HG02943 (cell line): ENCODE measurements around the gene SPATA31D3.
"Not testable (repeated sequence)": the region's sequence is repeated elsewhere in the genome, so short reads cannot be mapped to it uniquely, and the experiment has no call there.

Experiments
- ATAC-seq: cut with Tn5 transposase; IDR thresholded peaks from one replicate; pipeline ENCODE4 v1.9.1; 2021; ENCODE audit warnings: mild to moderate bottlenecking, low read depth, moderate library complexity; ENCODE audit not compliant: unreplicated experiment

SPATA31D3 gene

GRCh38 chr9:81943393-81943792, at the start of gene SPATA31D3:
TSS of gene SPATA31D3 (plus strand) at chr9:81943500. CDS start at chr9:81943586, 86 bp downstream.
- ATAC-seq, result not testable (repeated sequence)

DNA sequence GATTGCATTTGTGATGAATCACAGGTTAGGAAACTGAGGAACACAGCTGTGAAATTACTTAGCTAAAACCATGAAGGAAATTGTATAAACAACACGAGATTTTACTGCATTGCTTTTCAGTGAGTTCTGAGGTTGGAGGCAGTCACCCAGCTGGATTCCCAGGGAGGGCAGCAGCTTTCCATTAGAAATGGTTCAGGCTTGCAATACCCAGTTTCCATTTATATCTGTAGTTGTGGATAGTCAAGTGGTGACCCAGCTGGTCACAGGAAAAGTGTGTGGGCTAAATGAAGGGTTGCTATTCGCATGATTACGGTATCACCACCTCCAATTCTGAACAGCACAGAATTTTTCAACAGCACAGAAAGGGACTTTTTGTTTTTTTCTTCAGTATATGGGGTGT, 49.4 kb upstream of the SPATA31D3 start:
- no peak for ATAC-seq

DNA sequence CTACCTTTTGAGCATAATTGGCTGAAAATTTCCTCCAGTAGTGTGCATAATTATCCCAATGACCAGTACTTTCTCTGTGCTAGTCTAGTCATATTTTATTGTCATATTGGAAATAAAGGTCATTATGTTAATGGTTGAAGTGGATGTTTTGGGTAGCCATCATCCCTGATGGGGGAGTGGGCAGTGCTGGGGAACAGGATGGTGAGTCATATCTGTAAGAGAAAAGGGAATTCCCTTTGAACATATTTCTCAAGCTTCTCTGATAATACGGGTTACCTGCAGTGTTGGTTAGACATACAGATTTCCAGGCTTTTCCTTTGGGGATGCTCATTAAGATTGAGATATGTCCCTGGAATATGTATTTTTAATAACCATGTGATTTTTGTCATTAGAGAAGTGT, 48.4 kb upstream of the SPATA31D3 start:
- no peak for ATAC-seq

DNA sequence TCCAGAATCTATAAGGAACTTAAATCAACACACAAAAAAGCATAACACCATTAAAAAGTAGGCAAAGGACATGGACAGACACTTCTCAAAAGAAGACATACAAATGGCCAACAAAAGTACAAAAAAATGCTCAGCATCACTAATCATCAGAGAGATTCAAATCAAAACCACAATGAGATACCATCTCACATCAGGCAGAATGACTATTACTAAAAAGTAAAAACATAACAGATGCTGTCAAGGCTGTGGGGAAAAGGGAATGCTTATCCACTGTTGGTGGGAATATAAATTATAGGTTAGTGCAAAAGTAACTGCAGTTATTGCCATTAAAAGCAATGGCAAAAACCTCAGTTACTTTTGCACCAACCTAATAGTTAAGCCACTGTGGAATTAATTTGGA, 47.2 kb upstream of the SPATA31D3 start:
- no peak for ATAC-seq

- ATAC-seq, result no peak
Observed at GRCh38 chr9:81898851-81899250, 44.4 kb upstream of the SPATA31D3 start.

DNA sequence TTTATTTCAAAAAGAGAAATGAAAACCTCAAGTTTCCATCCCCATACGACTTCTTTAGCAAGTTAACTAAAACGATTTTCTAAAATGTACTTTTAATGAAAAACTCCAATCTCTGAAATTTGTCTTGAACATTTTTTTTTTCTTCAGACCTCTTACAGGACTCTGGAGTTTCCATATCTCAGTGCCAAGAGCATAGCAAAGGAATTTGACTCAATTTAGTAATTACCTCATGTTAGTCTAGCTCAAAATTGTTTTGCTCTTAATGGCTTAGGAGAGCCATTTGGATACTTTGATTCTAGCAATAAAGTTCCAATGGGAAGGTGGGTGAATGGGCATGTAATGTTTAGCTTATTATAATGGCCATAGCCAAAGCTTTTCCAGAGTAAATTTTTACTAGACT, 41.1 kb upstream of the SPATA31D3 start:
- ATAC-seq, result no peak

- no peak for ATAC-seq
Observed at GRCh38 chr9:81902626-81903025, 40.7 kb upstream of the SPATA31D3 start.

- ATAC-seq, result no peak
Observed at GRCh38 chr9:81906671-81907070, 36.6 kb upstream of the SPATA31D3 start.

- ATAC-seq, result no peak
Observed at GRCh38 chr9:81912135-81912534, 31.2 kb upstream of the SPATA31D3 start.

GRCh38 chr9:81915801-81916505, 27.3 kb upstream of the SPATA31D3 start:
- ATAC-seq, result no peak

DNA sequence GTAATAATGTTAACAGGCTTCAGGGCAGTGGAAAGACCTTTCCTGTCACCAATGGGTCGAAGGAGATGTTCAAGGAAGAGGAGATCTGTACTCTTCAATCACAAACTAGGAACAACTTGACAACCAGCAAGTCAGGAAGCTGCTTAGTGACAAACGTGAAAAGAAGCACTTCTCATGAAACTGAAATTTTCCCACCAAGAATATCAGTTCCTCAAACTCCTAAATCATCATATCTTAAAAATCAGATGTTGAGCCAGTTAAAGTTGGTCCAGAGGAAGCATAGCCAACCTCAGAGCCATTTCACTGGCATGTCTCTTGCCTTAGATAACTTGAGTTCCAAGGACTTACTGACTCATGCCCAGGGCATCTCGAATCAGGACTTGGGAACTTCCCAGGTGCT, 24.8 kb upstream of the SPATA31D3 start:
- not testable (repeated sequence) for ATAC-seq

- ATAC-seq, result not testable (repeated sequence)
Observed at GRCh38 chr9:81928305-81928704, 15.0 kb upstream of the SPATA31D3 start, which contains the start of gene SPATA31D4. TSS of gene SPATA31D4 (plus strand) at chr9:81928428. CDS start at chr9:81928514, 86 bp downstream.

DNA sequence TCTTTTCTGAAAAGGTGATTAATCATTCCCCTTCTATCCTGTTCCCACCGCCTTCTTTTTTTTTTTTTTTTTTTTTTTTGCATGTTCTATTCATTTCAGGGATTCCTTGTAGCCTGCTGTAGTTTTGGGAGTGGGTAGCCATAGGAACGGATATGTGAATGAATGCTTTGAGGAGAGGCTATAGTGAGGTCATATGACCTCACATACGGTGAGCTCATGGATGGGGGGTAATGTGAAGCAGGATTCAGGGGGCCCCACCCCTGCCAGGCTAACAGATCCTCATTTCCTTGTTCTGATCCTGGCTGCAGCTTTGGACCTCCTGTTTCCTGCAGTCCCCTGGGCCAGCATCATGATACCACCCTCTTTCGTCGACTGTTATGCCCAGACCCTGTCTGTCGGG, 13.2 kb upstream of the SPATA31D3 start:
- not testable (repeated sequence) for ATAC-seq

- not testable (repeated sequence) for ATAC-seq
Observed at GRCh38 chr9:81933547-81933946, 9.8 kb upstream of the SPATA31D3 start.

GRCh38 chr9:81948650-81949049, 5.3 kb downstream of the SPATA31D3 start:
- not testable (repeated sequence) for ATAC-seq

DNA sequence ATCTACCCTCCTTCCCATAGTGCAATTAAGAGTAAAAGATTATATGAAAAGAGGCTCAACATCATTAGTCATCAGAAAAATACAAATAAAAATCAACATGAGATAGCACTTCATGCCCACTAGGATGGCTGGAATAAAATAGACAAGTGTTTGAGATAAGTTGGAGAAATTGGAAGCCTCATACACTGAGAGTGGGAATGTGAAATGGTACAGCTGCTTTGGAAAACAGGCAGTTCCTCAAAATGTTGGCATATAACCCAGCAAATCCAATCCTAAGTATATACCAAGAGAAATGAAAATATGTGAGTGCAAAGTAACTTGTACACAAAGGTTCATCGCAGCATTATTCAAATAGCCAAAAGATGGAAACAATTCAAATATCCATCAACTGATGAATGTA, 9.8 kb downstream of the SPATA31D3 start:
- ATAC-seq, result no peak

- ATAC-seq, result no peak
Observed at GRCh38 chr9:81955625-81956024, 12.3 kb downstream of the SPATA31D3 start.

DNA sequence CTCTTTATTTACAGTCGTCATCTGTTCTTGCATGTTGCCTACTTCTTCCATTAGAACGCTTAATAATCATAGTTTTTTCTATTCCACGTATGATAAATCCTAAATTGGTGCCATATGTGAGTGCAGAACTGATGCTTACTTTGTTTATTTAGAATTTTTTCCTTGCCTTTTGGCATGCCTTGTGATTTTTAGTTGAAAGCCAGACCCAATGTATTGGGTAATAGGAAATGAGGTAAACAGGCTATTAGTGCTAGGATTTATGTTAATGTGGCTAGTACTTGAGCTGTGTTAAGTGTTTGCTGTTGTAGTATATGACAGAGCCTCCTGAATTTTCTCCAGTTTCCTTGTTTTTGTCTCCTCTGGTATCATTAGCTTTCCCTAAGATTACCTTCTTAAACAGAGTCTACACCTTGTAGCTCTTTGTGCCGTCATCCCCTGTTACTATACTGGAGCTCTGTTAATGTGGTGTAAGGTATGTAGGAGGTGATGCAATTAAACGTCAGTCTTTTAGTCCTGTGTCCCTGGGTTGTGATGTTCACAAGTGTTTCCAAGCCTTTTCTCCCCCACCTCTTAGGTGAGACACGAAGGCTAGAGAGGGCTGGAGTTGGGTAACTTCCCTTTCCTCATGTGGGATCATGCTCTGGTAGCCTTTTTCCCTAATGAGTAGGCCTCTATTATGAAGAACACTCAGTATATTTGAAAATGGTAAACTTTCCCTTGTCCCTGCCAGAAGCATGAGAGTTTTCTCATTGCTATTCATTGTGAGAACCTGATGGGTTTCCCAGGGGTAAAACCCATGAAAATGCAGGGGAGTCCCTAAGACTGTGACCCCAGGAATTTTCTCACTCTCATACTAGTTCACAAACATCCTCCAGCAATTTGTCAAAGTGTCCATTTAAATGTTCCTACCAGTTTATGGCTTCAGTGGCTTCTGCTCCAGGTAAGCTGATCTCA, 21.2 kb downstream of the SPATA31D3 start:
- no peak for ATAC-seq

DNA sequence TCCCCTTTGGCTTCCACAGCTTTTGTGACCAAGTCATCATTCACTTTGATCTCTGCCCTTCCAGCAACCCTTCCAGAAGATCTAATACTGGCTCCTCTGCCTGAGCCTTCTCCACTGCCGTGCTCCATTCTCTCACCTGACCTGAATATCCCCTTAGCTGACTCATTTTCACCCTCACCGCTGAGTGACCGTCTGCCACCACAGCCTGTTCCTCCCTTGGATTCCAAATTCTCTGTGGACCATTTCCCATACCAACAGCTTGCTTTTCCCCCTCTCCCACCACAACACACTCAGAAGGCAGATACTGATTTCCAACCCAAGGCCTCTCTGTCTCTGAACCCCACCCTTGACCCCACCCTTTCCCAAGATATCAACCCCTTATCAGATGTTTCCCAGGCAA, 24.7 kb downstream of the SPATA31D3 start:
- ATAC-seq, result no peak

DNA sequence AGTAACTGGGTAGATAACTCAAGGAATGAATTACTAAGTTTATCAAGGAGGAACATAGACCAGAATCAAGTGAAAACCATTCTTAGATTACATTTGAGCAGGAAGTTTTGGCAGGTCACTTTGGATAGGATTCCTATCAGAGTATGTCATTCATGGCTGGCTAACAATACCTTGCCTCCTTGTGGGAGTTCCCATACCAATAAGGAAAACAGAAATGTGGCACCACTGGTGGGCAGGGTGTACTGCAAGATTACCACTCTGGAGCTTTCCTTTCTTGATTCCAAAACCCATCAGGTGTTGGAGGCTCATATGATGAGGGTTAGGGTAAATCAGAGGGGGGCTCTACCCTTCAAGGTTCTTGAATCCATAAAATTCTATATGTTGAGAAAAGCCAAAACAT, 26.7 kb downstream of the SPATA31D3 start:
- no peak for ATAC-seq

GRCh38 chr9:81971727-81972126, 28.4 kb downstream of the SPATA31D3 start:
- ATAC-seq, result no peak
